NB4 (cell line): Measurements from ENCODE around the gene WNT1.
A peak's percentile ranks its signal among the peaks of the same experiment; 100 is the strongest.

Experiments used
- DNase-seq: peaks from one replicate; pipeline ENCODE4 v3.0.0; 2010; ENCODE audit warnings: low read depth
- H3K4me3 ChIP-seq: one replicate; pipeline ENCODE4 v1.5.1; 2011; ENCODE audit warnings: mild to moderate bottlenecking, low read depth, low read length, moderate library complexity
- CTCF ChIP-seq: IDR thresholded peaks from one replicate; pipeline ENCODE4 v1.5.1; 2012; ENCODE audit warnings: low read depth, low read length
- MAX ChIP-seq: IDR thresholded peaks from 2 replicates; pipeline ENCODE4 v1.6.1; 2011; ENCODE audit warnings: low read depth, low read length
- MYC ChIP-seq: IDR thresholded peaks from 2 replicates; pipeline ENCODE4 v1.6.1; 2011; ENCODE audit warnings: low read depth, low read length
- POLR2A ChIP-seq: IDR thresholded peaks from 2 replicates; pipeline ENCODE4 v1.6.1; 2011; ENCODE audit warnings: mild to moderate bottlenecking; ENCODE audit not compliant: insufficient read length; ENCODE audit errors: extremely low read depth

The WNT1 gene

GRCh38 chr12:48957141-48958048, 20.7 kb upstream of the WNT1 start, which contains the start of gene ARF3:
Gene ARF3 (minus strand): TSS chr12:48957487. CDS start chr12:48941095, 16,392 bp downstream.
- peak within 1 kb of the TSS; percentile 75 for H3K4me3 ChIP-seq
- DNase-seq = peak; percentile 97
- TF ChIP-seq POLR2A (peak; percentile 63), MAX (no peak)

- peak overlapping the region; percentile 75 for H3K4me3 ChIP-seq
- no peak for DNase-seq
- TF ChIP-seq CTCF (no peak), POLR2A (no peak), MYC (no peak), MAX (no peak)
These were observed 20.1 kb upstream of the WNT1 start for GRCh38 chr12:48958049-48958388.

GRCh38 chr12:48960834-48961233, 17.3 kb upstream of the WNT1 start:
- no peak for DNase-seq
- no peak overlapping the region for H3K4me3 ChIP-seq
- TF ChIP-seq POLR2A (no peak), MAX (no peak), CTCF (no peak), MYC (no peak)

GRCh38 chr12:48961331-48961730, 16.8 kb upstream of the WNT1 start:
- no peak for TF ChIP-seq CTCF
- no peak for TF ChIP-seq MAX
- no peak for TF ChIP-seq POLR2A
- no peak for TF ChIP-seq MYC
- DNase-seq = no peak
- H3K4me3 ChIP-seq = no peak overlapping the region

GRCh38 chr12:48961801-48962200, 16.3 kb upstream of the WNT1 start:
- TF ChIP-seq POLR2A = no peak
- TF ChIP-seq CTCF = no peak
- no peak for TF ChIP-seq MAX
- no peak for TF ChIP-seq MYC
- no peak for DNase-seq
- no peak overlapping the region for H3K4me3 ChIP-seq

- TF ChIP-seq CTCF (no peak), MYC (no peak), POLR2A (no peak), MAX (no peak)
- no peak for DNase-seq
These were observed 12.8 kb upstream of the WNT1 start for GRCh38 chr12:48965298-48965838.

More at GRCh38 chr12:48965298-48965838, 12.8 kb upstream of the WNT1 start:
- H3K4me3 ChIP-seq = no peak overlapping the region
